ENCODE results near the gene ERC1.

DNA sequence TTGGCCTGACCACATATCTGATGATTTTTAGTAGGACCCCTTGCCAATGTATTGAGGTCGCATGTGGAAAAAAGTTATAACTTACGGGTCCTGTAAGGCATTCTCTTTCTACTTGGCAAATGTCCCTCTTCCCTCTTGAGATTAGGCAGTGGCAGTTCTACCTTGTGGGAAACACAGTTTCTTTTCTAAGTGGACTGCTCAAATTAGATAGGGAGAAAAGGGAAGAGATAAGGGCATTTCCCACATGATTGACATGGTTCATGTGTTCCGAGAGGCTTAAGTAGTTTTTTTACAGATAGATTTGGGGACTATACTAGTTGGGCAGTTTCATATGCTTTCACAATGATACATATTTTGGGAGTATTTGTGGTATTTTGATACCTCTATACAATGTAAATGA is 448.7 kb downstream of the ERC1 start:
- TF ChIP-seq POLR2AphosphoS5 (IDR thresholded peaks at IDR 0.05; ENCODE audit: borderline replicate concordance, low read depth, low read length) (no peak), EZH2 (IDR thresholded peaks at IDR 0.05) (no peak), FOXP2 (optimal IDR thresholded peaks at IDR 0.05; ENCODE audit: control extremely low read depth, extremely low read length, insufficient read depth) (no peak)
